Measurements from ENCODE around the gene DCDC2B. TPM values are rescaled to one million over a fixed set of nuclear protein-coding genes. Genes with fewer than 3 reads are reported as not detected.

Gene DCDC2B
- total and polyA plus RNA-seq, 9 of the 15 experiments (the other 6 are each of a cell fraction or from before 2014, with no cell fraction given), result not detected

DNA sequence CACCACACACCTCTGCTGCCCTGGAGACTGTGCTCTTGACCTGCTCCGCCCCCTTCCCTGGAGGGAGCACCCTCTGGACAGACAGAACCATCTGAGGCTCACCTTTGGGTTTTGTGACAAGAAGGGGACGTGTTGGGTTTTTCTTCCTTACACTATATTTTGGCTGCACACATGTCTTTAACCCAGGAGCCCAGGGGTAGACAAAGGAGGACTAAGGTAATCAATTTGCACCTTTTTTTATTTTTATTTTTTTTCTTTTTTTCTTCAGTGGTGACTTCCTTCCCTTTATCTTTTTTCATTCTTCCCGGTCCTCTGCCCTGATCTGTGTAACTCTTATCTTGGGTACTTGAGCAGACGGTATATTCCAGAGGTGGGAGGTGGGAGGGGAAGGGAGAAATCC is 37.9 kb upstream of the DCDC2B start:
- H3K9ac ChIP-seq (ENCODE audit: insufficient read depth in 1 of 2, low read depth in 2 of 2, low read length in 2 of 2), result peak overlapping the region in 1 of 2 experiments; percentile 46; a peak in 1 of 4 replicates
- H2AFZ ChIP-seq (ENCODE audit: low read depth, low read length), result no peak overlapping the region
- no peaks in the 10 kb centered on the region for H3K27me3 ChIP-seq (ENCODE audit: control insufficient read depth in 2 of 2, insufficient read depth in 2 of 2, low read length in 2 of 2)
- H3K9me3 ChIP-seq (replicated peaks; ENCODE audit: control insufficient read depth, insufficient read depth, low read depth, low read length), result no peaks in the 10 kb centered on the region
- H3K79me2 ChIP-seq (ENCODE audit: control insufficient read depth, insufficient read depth, low read length), result no peaks in the 10 kb centered on the region
- ChIA-PET POLR2A (interaction anchor here (1.0 to 1.7 kb wide), 2 partner anchors 11 to 29 kb away, joined by 4 to 5 read pairs; partner anchors contain the start of gene CCDC28B), CTCF (ENCODE audit: low intra/inter-chr PET ratio) (no interaction called here)
- peaks cover 73% of the 10 kb centered on the region for H3K36me3 ChIP-seq (ENCODE audit: control insufficient read depth, insufficient read depth, low read length)
- no peaks in the 10 kb centered on the region for H3K9me1 ChIP-seq (ENCODE audit: control insufficient read depth, insufficient read depth, low read length)
- peaks cover 0 to 4% of the 10 kb centered on the region in 2 experiments; a peak in 3 of 5 replicates for H3K4me1 ChIP-seq (replicated peaks in 1 of 2; ENCODE audit: control insufficient read depth in 2 of 2, insufficient read depth in 2 of 2, low read length in 2 of 2)
- TF ChIP-seq, protein P1, sequence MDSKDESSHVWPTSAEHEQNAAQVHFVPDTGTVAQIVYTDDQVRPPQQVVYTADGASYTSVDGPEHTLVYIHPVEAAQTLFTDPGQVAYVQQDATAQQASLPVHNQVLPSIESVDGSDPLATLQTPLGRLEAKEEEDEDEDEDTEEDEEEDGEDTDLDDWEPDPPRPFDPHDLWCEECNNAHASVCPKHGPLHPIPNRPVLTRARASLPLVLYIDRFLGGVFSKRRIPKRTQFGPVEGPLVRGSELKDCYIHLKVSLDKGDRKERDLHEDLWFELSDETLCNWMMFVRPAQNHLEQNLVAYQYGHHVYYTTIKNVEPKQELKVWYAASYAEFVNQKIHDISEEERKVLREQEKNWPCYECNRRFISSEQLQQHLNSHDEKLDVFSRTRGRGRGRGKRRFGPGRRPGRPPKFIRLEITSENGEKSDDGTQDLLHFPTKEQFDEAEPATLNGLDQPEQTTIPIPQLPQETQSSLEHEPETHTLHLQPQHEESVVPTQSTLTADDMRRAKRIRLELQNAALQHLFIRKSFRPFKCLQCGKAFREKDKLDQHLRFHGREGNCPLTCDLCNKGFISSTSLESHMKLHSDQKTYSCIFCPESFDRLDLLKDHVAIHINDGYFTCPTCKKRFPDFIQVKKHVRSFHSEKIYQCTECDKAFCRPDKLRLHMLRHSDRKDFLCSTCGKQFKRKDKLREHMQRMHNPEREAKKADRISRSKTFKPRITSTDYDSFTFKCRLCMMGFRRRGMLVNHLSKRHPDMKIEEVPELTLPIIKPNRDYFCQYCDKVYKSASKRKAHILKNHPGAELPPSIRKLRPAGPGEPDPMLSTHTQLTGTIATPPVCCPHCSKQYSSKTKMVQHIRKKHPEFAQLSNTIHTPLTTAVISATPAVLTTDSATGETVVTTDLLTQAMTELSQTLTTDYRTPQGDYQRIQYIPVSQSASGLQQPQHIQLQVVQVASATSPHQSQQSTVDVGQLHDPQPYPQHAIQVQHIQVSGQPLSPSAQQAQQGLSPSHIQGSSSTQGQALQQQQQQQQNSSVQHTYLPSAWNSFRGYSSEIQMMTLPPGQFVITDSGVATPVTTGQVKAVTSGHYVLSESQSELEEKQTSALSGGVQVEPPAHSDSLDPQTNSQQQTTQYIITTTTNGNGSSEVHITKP (IDR thresholded peaks at IDR 0.05; ENCODE audit: partially characterized antibody), result peak; percentile 68
- no peak for TF ChIP-seq DIDO1 (tag; IDR thresholded peaks at IDR 0.05; ENCODE audit: low read depth)
- no peak overlapping the region for H3K4me3 ChIP-seq
- ATAC-seq (peak; percentile 57), DNase-seq (ENCODE audit: extremely low read depth in 1 of 4, low spot score in 3 of 4) (no peak), FAIRE-seq (no peak)
- BruUV-seq (replicated peaks), result no TSS peak
- no peak overlapping the region for H3K27ac ChIP-seq (ENCODE audit: extremely low read depth, low read depth, low read length)
- H4K20me1 ChIP-seq (replicated peaks; ENCODE audit: control insufficient read depth, insufficient read depth, low read length), result 0 out of 2 replicates have a peak, but pooled peaks cover 4% of the 10 kb centered on the region
- no peak overlapping the region for H3K4me2 ChIP-seq (ENCODE audit: insufficient read depth, low read length)
- 50% methylated on average over 4 of the region's 4 CpGs for WGBS (ENCODE audit: insufficient coverage, low coverage, missing lambda C conversion rate)
- in situ Hi-C loops (cut with MboI), result no loop called here
- intact Hi-C loops (cut with micrococcal nuclease), result no loop called here

Data from K562 (cell line).